ENCODE results near the gene LIX1.

The LIX1 gene

GRCh38 chr5:97071993-97072392, 70.4 kb downstream of the LIX1 start:
- DNase-seq = no peak

- DNase-seq = no peak
Measured at GRCh38 chr5:97071101-97071500, 71.3 kb downstream of the LIX1 start.

GRCh38 chr5:97070234-97070633, 72.2 kb downstream of the LIX1 start:
- DNase-seq = no peak

- no peak for DNase-seq
Measured at GRCh38 chr5:97067296-97067850, 75.0 kb downstream of the LIX1 start.

GRCh38 chr5:97065475-97065874, 76.9 kb downstream of the LIX1 start:
- DNase-seq = no peak

GRCh38 chr5:97063251-97063650, 79.2 kb downstream of the LIX1 start:
- no peak for DNase-seq

- no peak for DNase-seq
Measured at GRCh38 chr5:97062046-97062445, 80.4 kb downstream of the LIX1 start.

GRCh38 chr5:97056263-97056662, 86.1 kb downstream of the LIX1 start:
- DNase-seq = no peak

- DNase-seq = no peak
Measured at GRCh38 chr5:97049175-97049574, 93.2 kb downstream of the LIX1 start.

GRCh38 chr5:97047076-97047475, 95.3 kb downstream of the LIX1 start:
- DNase-seq = no peak

- DNase-seq = no peak
Measured at GRCh38 chr5:97046270-97046982, 96.0 kb downstream of the LIX1 start.

- DNase-seq = no peak
Measured at GRCh38 chr5:97044052-97044451, 98.4 kb downstream of the LIX1 start.

GRCh38 chr5:97043511-97043910, 98.9 kb downstream of the LIX1 start:
- no peak for DNase-seq

- DNase-seq = no peak
Measured at GRCh38 chr5:97042996-97043395, 99.4 kb downstream of the LIX1 start.
